Ovary (tissue), 9 donors: Measurements from ENCODE around the gene CD48. TPM values are rescaled to one million over a fixed set of nuclear protein-coding genes. Genes with fewer than 3 reads are reported as not detected.

ENCODE experiments used
- DNase-seq, 5 donors: peaks; one replicate each; pipeline ENCODE4 v3.0.0-alpha.2; 2019 to 2020
- H3K27ac ChIP-seq, 2 donors: fragments of 200-600 bp; one replicate each; pipeline versions ENCODE4 v1.5.1 to v1.8.0; 2019 to 2022
- H3K27me3 ChIP-seq: fragments of 200-600 bp; one replicate; pipeline ENCODE4 v1.8.0; 2022
- H3K36me3 ChIP-seq: fragments of 200-600 bp; sonication (generic); one replicate; pipeline ENCODE4 v1.5.1; 2019
- H3K4me1 ChIP-seq: one replicate; pipeline ENCODE4 v1.8.1; 2013; ENCODE audit warnings: mild to moderate bottlenecking, moderate library complexity; ENCODE audit not compliant: insufficient read depth
- H3K4me3 ChIP-seq: fragments of 200-600 bp; sonication (generic); one replicate; pipeline ENCODE4 v1.5.1; 2017
- H3K9me3 ChIP-seq, 2 donors: fragments of 200-600 bp in 1 of 2; sonication (generic) in 1 of 2; one replicate each; pipeline versions ENCODE4 v1.5.1 to v1.8.1; 2013 to 2019; ENCODE audit warnings: mild to moderate bottlenecking in 1 of 2, moderate library complexity in 1 of 2
- CTCF ChIP-seq, 3 donors: fragments of 450-650 bp in 2 of 3; fragments of 200-600 bp in 1 of 3; IDR thresholded peaks; one replicate each; pipeline versions ENCODE4 v1.5.1 to v1.8.0; 2016 to 2022; ENCODE audit warnings: antibody characterized with exemption in 3 of 3, mild to moderate bottlenecking in 1 of 3
- EP300 ChIP-seq: sonication (generic); formaldehyde crosslinking; IDR thresholded peaks from one replicate; pipeline ENCODE4 v1.6.1; 2017; ENCODE audit warnings: antibody characterized with exemption
- POLR2A ChIP-seq: fragments of 450-650 bp; IDR thresholded peaks from one replicate; pipeline ENCODE4 v1.6.1; 2017; ENCODE audit warnings: antibody characterized with exemption, mild to moderate bottlenecking, moderate library complexity
- WGBS, 3 donors: extraction: QIAGEN DNeasy Blood & Tissue Kit in 1 of 3; methylation state at CpG; one replicate each; pipeline versions ENCODE4 v1.1.5 to v1.1.7; 2013 to 2017; 5-methylcytosine and 5-hydroxymethylcytosine counted together
- intact Hi-C, 4 donors: fragments of 100-400 bp; cut with DNase I; formaldehyde crosslinking; loops; one replicate each; pipeline versions ENCODE4 v1.11.0 to v1.15.1; 2022 to 2023
- polyA plus RNA-seq, 2 donors: library from polyadenylated mRNA; stranded (reverse); fragments of 200-250 nt in 1 of 2; fragments of 350-450 nt in 1 of 2; fragmentation: Illumina TruSeq in 1 of 2; extraction: RNeasy Lipid Tissue Mini Kit (QIAGEN cat#74804) in 1 of 2; gene quantifications; one replicate each; pipeline ENCODE4 v1.2.3, GENCODE V29; 2013 to 2014
- total RNA-seq, 7 donors: library from RNA; depleted of rRNA in 2 of 7; stranded (reverse); fragments of >200 nt in 2 of 7; fragmentation: NEBNext Ultra II Directional in 3 of 7; extraction: Animal tissue kit (Norgen Biotek cat#: 25700) in 3 of 7; gene quantifications; one replicate each; pipeline versions ENCODE4 v1.1.0 to v1.2.4, GENCODE V29; 2016 to 2023
- donor health status: DM: no; HTN: no; CAD: no; lungs with moderate emphysema.
- donor health status: DM: no; HTN: no; CAD: no.
- donor health status: Bipolar disorder and iron deficiency.
- donor health status: DM: yes; HTN: yes; CAD: no.
- donor health status: DM: no; HTN: no; CAD: no.
- donor health status: DM: yes; HTN: yes; CAD: no.

CD48 gene
- total and polyA plus RNA-seq, 9 donors: 0.61 to 17.6 (median 2.5) TPM

DNA sequence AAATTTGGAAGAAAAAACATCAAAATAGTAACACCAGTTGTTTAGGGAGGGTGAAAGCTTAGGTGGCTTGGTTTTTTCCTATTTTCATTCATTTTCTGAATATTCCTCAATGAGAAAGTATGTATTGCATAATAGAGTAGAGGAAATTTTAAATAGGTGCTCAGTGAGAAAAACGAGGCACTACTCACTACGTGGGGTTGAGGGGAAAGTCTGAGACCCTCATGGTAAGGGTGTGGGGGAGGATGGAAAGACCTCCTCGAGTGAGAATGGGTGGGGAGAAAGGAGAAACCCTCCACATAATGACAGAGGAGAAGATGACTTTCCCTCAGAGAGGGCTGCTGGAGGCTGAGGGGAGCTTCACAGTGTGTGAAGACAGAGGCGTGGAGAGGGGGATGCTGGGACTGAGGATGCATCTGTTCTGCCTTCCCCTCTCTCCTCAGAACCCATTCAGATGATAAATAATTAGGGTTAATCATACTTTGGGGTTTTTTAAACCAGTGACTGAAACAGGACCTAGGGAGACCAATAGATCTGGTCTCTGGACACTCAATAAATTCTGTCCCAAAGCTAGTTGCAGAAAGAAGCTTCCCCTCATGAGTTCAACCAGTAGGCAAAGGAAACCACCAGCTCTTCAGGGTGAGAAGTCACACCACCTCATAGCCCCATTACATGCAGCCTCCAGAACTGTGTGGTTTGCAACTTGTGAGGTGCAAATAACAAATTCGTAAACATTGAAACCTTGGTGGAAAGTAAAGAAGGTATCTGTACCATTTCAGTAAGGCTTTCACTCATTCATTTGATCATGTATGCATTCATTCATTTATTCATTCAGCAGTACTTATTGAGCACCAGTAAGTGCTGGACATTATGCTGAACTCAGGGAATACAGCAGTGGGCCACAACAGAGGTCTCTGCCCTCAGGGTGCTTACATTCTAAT is 44.6 kb upstream of the CD48 start:
- 64 to 72% (median 64%) methylated on average over 5 of the region's 5 CpGs for WGBS, 3 donors
- TF ChIP-seq EP300 (no peak), CTCF (IDR thresholded peaks at IDR 0.05) (no peak), POLR2A (no peak)
- no peak overlapping the region for H3K27ac ChIP-seq
- H3K4me3 ChIP-seq: no peak overlapping the region
- intact Hi-C loops: no loop called here
- no peaks in the 10 kb centered on the region for H3K36me3 ChIP-seq
- H3K4me1 ChIP-seq: peaks cover 5% of the 10 kb centered on the region
- DNase-seq: no peak
- no peaks in the 10 kb centered on the region for H3K9me3 ChIP-seq
- no peaks in the 10 kb centered on the region for H3K27me3 ChIP-seq

DNA sequence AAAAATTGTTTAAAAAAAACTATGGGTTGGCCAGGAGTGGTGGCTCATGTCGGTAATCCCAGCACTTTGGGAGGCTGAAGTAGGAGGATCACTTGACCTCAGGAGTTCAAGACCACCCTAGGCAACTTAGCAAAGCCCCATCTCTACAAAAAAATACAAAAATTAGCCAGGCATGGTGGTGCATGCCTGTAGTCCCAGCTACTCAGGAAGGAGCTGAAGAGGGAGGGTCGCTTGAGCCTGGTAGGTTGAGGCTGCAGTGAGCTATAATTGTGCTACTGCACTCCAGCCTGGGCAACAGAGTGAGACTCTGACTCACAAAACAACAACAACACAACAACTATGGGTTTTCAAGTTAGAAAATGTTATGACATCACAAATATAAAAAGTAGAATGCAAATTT is 43.8 kb upstream of the CD48 start:
- H3K36me3 ChIP-seq: no peaks in the 10 kb centered on the region
- WGBS, 3 donors: 81 to 91% (median 90%) methylated on average over 2 of the region's 2 CpGs
- H3K4me1 ChIP-seq: peaks cover 5% of the 10 kb centered on the region
- no peak for TF ChIP-seq EP300
- TF ChIP-seq POLR2A: no peak
- H3K4me3 ChIP-seq: no peak overlapping the region
- H3K9me3 ChIP-seq: no peaks in the 10 kb centered on the region
- H3K27ac ChIP-seq: no peak overlapping the region
- no peak for DNase-seq
- intact Hi-C loops: no loop called here
- no peaks in the 10 kb centered on the region for H3K27me3 ChIP-seq

DNA sequence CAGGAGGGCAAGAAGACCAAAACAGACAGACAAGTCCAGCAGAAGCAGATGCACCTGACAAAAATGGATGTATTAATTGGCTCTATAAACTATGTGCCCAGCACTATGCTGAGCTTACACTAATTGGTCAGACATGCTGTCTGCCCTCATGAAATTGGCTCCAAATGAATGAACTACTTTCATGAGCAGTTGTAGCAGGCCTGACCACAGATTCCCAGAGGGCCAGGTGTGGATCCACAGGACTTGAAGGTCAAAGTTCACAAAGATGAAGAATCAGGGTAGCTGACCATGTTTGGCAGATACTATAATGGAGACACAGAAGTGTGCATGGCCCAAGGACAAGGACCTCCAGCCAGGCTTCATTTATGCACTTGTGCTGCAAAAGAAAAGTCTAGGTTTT is 42.0 kb upstream of the CD48 start:
- Histone ChIP-seq H3K4me1 (peaks cover 5% of the 10 kb centered on the region), H3K36me3 (no peaks in the 10 kb centered on the region), H3K27me3 (no peaks in the 10 kb centered on the region), H3K27ac (no peak overlapping the region), H3K9me3 (no peaks in the 10 kb centered on the region), H3K4me3 (no peak overlapping the region)
- intact Hi-C loops: no loop called here
- TF ChIP-seq POLR2A (no peak), CTCF (IDR thresholded peaks at IDR 0.05) (no peak), EP300 (no peak)
- no peak for DNase-seq

DNA sequence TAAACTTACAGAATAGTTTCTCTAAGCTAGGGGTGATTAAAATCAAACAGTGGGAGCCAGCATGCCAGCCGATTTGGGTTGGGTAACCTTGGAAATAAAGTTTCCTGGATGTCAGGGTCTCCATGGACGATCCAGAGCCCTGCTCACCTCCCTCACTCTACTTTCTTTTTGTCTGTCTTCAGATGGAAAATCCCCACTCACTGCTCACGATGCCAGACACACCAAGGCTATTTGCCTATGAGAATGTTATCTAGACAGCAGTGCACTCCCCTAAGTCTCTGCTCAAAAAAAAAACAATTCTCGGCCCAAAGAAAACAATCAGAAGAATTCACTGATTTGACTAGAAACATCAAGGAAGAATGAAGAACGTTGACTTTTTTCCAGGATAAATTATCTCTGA is 41.3 kb upstream of the CD48 start:
- Histone ChIP-seq H3K4me1 (peaks cover 6% of the 10 kb centered on the region), H3K36me3 (no peaks in the 10 kb centered on the region), H3K27me3 (no peaks in the 10 kb centered on the region), H3K27ac (peak overlapping the region in 1 of 2 donors; percentile 64), H3K4me3 (no peak overlapping the region), H3K9me3 (no peaks in the 10 kb centered on the region)
- peak in 1 of 5 donors; percentile 19 for DNase-seq
- 2 to 5% (median 4%) methylated on average over 5 of the region's 5 CpGs for WGBS, 3 donors
- TF ChIP-seq POLR2A: no peak
- TF ChIP-seq CTCF (IDR thresholded peaks at IDR 0.05): no peak
- no peak for TF ChIP-seq EP300
- intact Hi-C loops: no loop called here

DNA sequence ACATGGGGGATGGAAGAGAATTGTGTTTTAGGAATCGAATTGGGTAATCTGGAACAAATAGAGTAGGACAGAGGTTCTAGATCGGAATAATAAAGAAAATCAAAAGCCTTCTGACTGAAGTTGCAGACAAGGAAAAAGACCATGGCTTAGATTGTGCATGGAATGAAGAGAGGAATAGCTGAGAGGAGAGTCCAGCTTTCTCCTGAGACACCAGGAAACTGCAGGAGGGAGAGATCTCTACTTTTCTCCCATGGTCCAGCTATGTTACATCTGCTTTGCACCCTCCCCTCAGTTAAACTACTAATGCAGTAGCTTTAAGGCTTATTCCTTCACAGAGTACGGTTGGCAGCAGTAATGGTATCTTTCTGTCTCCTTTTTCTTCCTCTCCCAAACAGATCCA is 40.8 kb upstream of the CD48 start:
- DNase-seq: no peak
- no peaks in the 10 kb centered on the region for H3K27me3 ChIP-seq
- H3K36me3 ChIP-seq: no peaks in the 10 kb centered on the region
- no peaks in the 10 kb centered on the region for H3K9me3 ChIP-seq
- peaks cover 6% of the 10 kb centered on the region for H3K4me1 ChIP-seq
- no peak overlapping the region for H3K4me3 ChIP-seq
- peak overlapping the region in 1 of 2 donors; percentile 64 for H3K27ac ChIP-seq
- 62 to 70% (median 62%) methylated on average over 3 of the region's 3 CpGs for WGBS, 3 donors
- no peak for TF ChIP-seq CTCF (IDR thresholded peaks at IDR 0.05)
- no peak for TF ChIP-seq EP300
- TF ChIP-seq POLR2A: no peak
- intact Hi-C loops: no loop called here
